Measurements from ENCODE around the gene FLOT1. TPM values are rescaled to one million over a fixed set of nuclear protein-coding genes. Genes with fewer than 3 reads are reported as not detected.
"Not testable (repeated sequence)": the region's sequence is repeated elsewhere in the genome, so short reads cannot be mapped to it uniquely, and the experiment has no call there.

FLOT1 gene
- total and polyA plus RNA-seq, 2 experiments from 2014 or later: 208 to 236 TPM

- Histone ChIP-seq H3K4me3 (no peak overlapping the region), H3K4me1 (ENCODE audit: low read depth) (no peaks in the 10 kb centered on the region), H3K36me3 (peaks cover 46% of the 10 kb centered on the region), H3K27me3 (no peaks in the 10 kb centered on the region), H3K27ac (peak overlapping the region; percentile 69), H3K9me3 (ENCODE audit: low read depth) (no peaks in the 10 kb centered on the region)
- DNase-seq (ENCODE audit: low read depth in 1 of 2, low spot score in 1 of 2): no peak
- TF ChIP-seq CTCF (IDR thresholded peaks at IDR 0.05; ENCODE audit: low read depth, low read length): no peak
Measured at GRCh38 chr6:30724906-30725667, 17.4 kb downstream of the FLOT1 start.

GRCh38 chr6:30723843-30724741 lies 18.4 kb downstream of the FLOT1 start:
- not testable (repeated sequence) for H3K27me3 ChIP-seq; DNase-seq (ENCODE audit: low read depth in 1 of 2, low spot score in 1 of 2); H3K4me1 ChIP-seq (ENCODE audit: low read depth); H3K4me3 ChIP-seq; H3K9me3 ChIP-seq (ENCODE audit: low read depth)
- peaks cover 38% of the 10 kb centered on the region for H3K36me3 ChIP-seq
- peak overlapping the region; percentile 39 for H3K27ac ChIP-seq

- H3K4me1 ChIP-seq (ENCODE audit: low read depth); H3K4me3 ChIP-seq; H3K27me3 ChIP-seq; H3K9me3 ChIP-seq (ENCODE audit: low read depth); DNase-seq (ENCODE audit: low read depth in 1 of 2, low spot score in 1 of 2): not testable (repeated sequence)
- peaks cover 38% of the 10 kb centered on the region for H3K36me3 ChIP-seq
- peak overlapping the region; percentile 88 for H3K27ac ChIP-seq
Measured at GRCh38 chr6:30723159-30723842, 19.2 kb downstream of the FLOT1 start.

- Histone ChIP-seq H3K36me3 (peaks cover 32% of the 10 kb centered on the region), H3K9me3 (ENCODE audit: low read depth) (no peaks in the 10 kb centered on the region), H3K4me1 (ENCODE audit: low read depth) (peaks cover 6% of the 10 kb centered on the region), H3K27ac (peak overlapping the region; percentile 88), H3K4me3 (peak overlapping the region; percentile 96), H3K27me3 (no peaks in the 10 kb centered on the region)
- TF ChIP-seq CTCF (IDR thresholded peaks at IDR 0.05; ENCODE audit: low read depth, low read length): peak; percentile 87
- peak; percentile 79 to 81 for DNase-seq (ENCODE audit: low read depth in 1 of 2, low spot score in 1 of 2)
Measured at GRCh38 chr6:30722280-30723112, 20.0 kb downstream of the FLOT1 start.

GRCh38 chr6:30722025-30722279 lies 20.5 kb downstream of the FLOT1 start:
- Histone ChIP-seq H3K36me3 (peaks cover 26% of the 10 kb centered on the region), H3K4me3 (peak overlapping the region; percentile 96), H3K27ac (peak overlapping the region; percentile 88)
- not testable (repeated sequence) for H3K27me3 ChIP-seq; H3K4me1 ChIP-seq (ENCODE audit: low read depth); H3K9me3 ChIP-seq (ENCODE audit: low read depth)
- peak in 1 of 2 donors; percentile 64 for DNase-seq (ENCODE audit: low read depth in 1 of 2, low spot score in 1 of 2)

GRCh38 chr6:30721198-30722024 lies 21.1 kb downstream of the FLOT1 start:
- Histone ChIP-seq H3K4me1 (ENCODE audit: low read depth) (peaks cover 6% of the 10 kb centered on the region), H3K36me3 (peaks cover 23% of the 10 kb centered on the region), H3K27ac (peak overlapping the region; percentile 88), H3K9me3 (ENCODE audit: low read depth) (no peaks in the 10 kb centered on the region), H3K4me3 (peak overlapping the region; percentile 96), H3K27me3 (no peaks in the 10 kb centered on the region)
- peak; percentile 95 for DNase-seq (ENCODE audit: low read depth in 1 of 2, low spot score in 1 of 2)
- peak; percentile 21 for TF ChIP-seq CTCF (IDR thresholded peaks at IDR 0.05; ENCODE audit: low read depth, low read length)

All from cardiac muscle cell (in vitro differentiated cells and primary cell).